Hepatocyte (in vitro differentiated cells): ENCODE data around the gene EGR1. TPM values are rescaled to one million over a fixed set of nuclear protein-coding genes. Genes with fewer than 3 reads are reported as not detected.

ENCODE experiments used
- DNase-seq: peaks from one replicate; pipeline ENCODE4 v3.0.0-alpha.2; 2016; ENCODE audit warnings: low spot score
- H2AFZ ChIP-seq: fragments of 200-600 bp; sonication (generic); 2 replicates; pipeline ENCODE4 v1.6.0; 2016; ENCODE audit warnings: antibody characterized with exemption, mild to moderate bottlenecking
- H3K27ac ChIP-seq: fragments of 200-600 bp; sonication (generic); 2 replicates; pipeline ENCODE4 v1.5.1; 2016; ENCODE audit warnings: mild to moderate bottlenecking
- H3K27me3 ChIP-seq: fragments of 200-600 bp; sonication (generic); 2 replicates; pipeline ENCODE4 v1.6.1; 2016
- H3K36me3 ChIP-seq: fragments of 200-600 bp; sonication (generic); replicated peaks from 2 replicates; pipeline ENCODE4 v1.5.1; 2016; ENCODE audit warnings: low read depth; ENCODE audit not compliant: insufficient read depth
- H3K4me1 ChIP-seq: fragments of 200-600 bp; sonication (generic); 2 replicates; pipeline ENCODE4 v1.5.1; 2016; ENCODE audit warnings: mild to moderate bottlenecking, moderate library complexity; ENCODE audit not compliant: insufficient read depth
- H3K4me2 ChIP-seq: fragments of 200-600 bp; sonication (generic); 2 replicates; pipeline ENCODE4 v1.6.0; 2016
- H3K4me3 ChIP-seq: fragments of 200-600 bp; sonication (generic); 2 replicates; pipeline ENCODE4 v1.5.1; 2016; ENCODE audit warnings: mild to moderate bottlenecking
- H3K79me2 ChIP-seq: fragments of 200-600 bp; sonication (generic); 2 replicates; pipeline ENCODE4 v1.6.0; 2017; ENCODE audit warnings: mild to moderate bottlenecking
- H3K9me2 ChIP-seq: fragments of 200-600 bp; sonication (generic); replicated peaks from 2 replicates; pipeline ENCODE4 v1.6.0; 2017; ENCODE audit warnings: mild to moderate bottlenecking; ENCODE audit not compliant: insufficient read depth
- H3K9me3 ChIP-seq: fragments of 200-600 bp; sonication (generic); 2 replicates; pipeline ENCODE4 v1.5.1; 2016; ENCODE audit warnings: low read depth, mild to moderate bottlenecking
- H4K20me1 ChIP-seq: fragments of 200-600 bp; sonication (generic); 2 replicates; pipeline ENCODE4 v1.6.0; 2016; ENCODE audit warnings: mild to moderate bottlenecking; ENCODE audit not compliant: insufficient read depth, poor library complexity, severe bottlenecking
- CTCF ChIP-seq: fragments of 200-600 bp; sonication (generic); IDR thresholded peaks from 2 replicates; pipeline ENCODE4 v1.5.1; 2016; ENCODE audit warnings: antibody characterized with exemption, mild to moderate bottlenecking; ENCODE audit not compliant: poor library complexity
- EZH2 ChIP-seq: fragments of 200-600 bp; sonication (generic); IDR thresholded peaks from 2 replicates; pipeline ENCODE4 v1.6.1; 2016; ENCODE audit warnings: antibody characterized with exemption, mild to moderate bottlenecking, borderline replicate concordance
- EZH2phosphoT487 ChIP-seq: fragments of 200-600 bp; sonication (generic); IDR thresholded peaks from one replicate; pipeline ENCODE4 v1.6.1; 2018; ENCODE audit warnings: antibody characterized with exemption, mild to moderate bottlenecking, low read depth, moderate library complexity; ENCODE audit not compliant: unreplicated experiment, severe bottlenecking
- WGBS: methylation state at CpG from one replicate; pipeline ENCODE4 v1.1.6; 2016; ENCODE audit warnings: low lambda C conversion rate; ENCODE audit errors: missing lambda C conversion rate; 5-methylcytosine and 5-hydroxymethylcytosine counted together
- polyA plus RNA-seq: library from polyadenylated mRNA; unstranded; fragments of >200 nt; fragmentation: Nextera tagmentation; extraction: Ambion mirVana; gene quantifications from 2 replicates; pipeline ENCODE4 v1.2.1, GENCODE V29; 2016
- total RNA-seq: library from RNA; depleted of rRNA; stranded (reverse); fragments of >200 nt; gene quantifications from 2 replicates; pipeline ENCODE4 v1.2.3, GENCODE V29; 2014

EGR1 gene
- total RNA-seq (64.2 and 95.4 TPM in 2 replicates), polyA plus RNA-seq (336 and 434 TPM in 2 replicates)

- H3K27ac ChIP-seq: peak within 1 kb of the TSS; percentile 98
- TF ChIP-seq EZH2 (no peak), EZH2phosphoT487 (peak; percentile 77), CTCF (no peak)
- 2% methylated on average over 67 of the region's 85 CpGs for WGBS
- no peak within 1 kb of the TSS for H2AFZ ChIP-seq
- H3K4me2 ChIP-seq: peak within 1 kb of the TSS; percentile 89
- H3K79me2 ChIP-seq: no peaks in the 10 kb centered on the region
- no peaks in the 10 kb centered on the region for H3K36me3 ChIP-seq
- H3K4me1 ChIP-seq: peaks cover 6% of the 10 kb centered on the region
- no peaks in the 10 kb centered on the region for H3K9me2 ChIP-seq
- H3K4me3 ChIP-seq: peak within 1 kb of the TSS; percentile 79
- no peaks in the 10 kb centered on the region for H3K27me3 ChIP-seq
- DNase-seq: peak; percentile 96
- no peaks in the 10 kb centered on the region for H3K9me3 ChIP-seq
- peaks cover 25% of the 10 kb centered on the region for H4K20me1 ChIP-seq
Observed at GRCh38 chr5:138465261-138466124, at the start of gene EGR1. Gene EGR1, plus strand, starts transcription at chr5:138465479. Its CDS starts 283 bp downstream, at chr5:138465762.

- Histone ChIP-seq H3K4me1 (no peaks in the 10 kb centered on the region), H2AFZ (no peak overlapping the region), H3K27me3 (no peaks in the 10 kb centered on the region), H3K36me3 (no peaks in the 10 kb centered on the region), H3K79me2 (no peaks in the 10 kb centered on the region), H3K27ac (no peak overlapping the region), H4K20me1 (no peaks in the 10 kb centered on the region), H3K4me2 (no peak overlapping the region), H3K9me2 (no peaks in the 10 kb centered on the region), H3K9me3 (no peaks in the 10 kb centered on the region), H3K4me3 (no peak overlapping the region)
- 87% methylated on average over 2 of the region's 2 CpGs for WGBS
- DNase-seq: no peak
- TF ChIP-seq EZH2 (no peak), CTCF (no peak), EZH2phosphoT487 (no peak)
Observed at GRCh38 chr5:138418444-138418843, 46.8 kb upstream of the EGR1 start.

- 100% methylated on average over 1 of the region's 1 CpG for WGBS
- Histone ChIP-seq H3K27me3 (no peaks in the 10 kb centered on the region), H2AFZ (no peak overlapping the region), H4K20me1 (no peaks in the 10 kb centered on the region), H3K4me3 (no peak overlapping the region), H3K9me3 (no peaks in the 10 kb centered on the region), H3K79me2 (no peaks in the 10 kb centered on the region), H3K36me3 (no peaks in the 10 kb centered on the region), H3K4me1 (no peaks in the 10 kb centered on the region), H3K27ac (no peak overlapping the region), H3K9me2 (no peaks in the 10 kb centered on the region), H3K4me2 (no peak overlapping the region)
- no peak for TF ChIP-seq EZH2
- no peak for TF ChIP-seq CTCF
- TF ChIP-seq EZH2phosphoT487: no peak
- no peak for DNase-seq
Observed at GRCh38 chr5:138425079-138425478, 40.2 kb upstream of the EGR1 start.
